Measurements from ENCODE around the gene SGCA.

Gene SGCA

DNA sequence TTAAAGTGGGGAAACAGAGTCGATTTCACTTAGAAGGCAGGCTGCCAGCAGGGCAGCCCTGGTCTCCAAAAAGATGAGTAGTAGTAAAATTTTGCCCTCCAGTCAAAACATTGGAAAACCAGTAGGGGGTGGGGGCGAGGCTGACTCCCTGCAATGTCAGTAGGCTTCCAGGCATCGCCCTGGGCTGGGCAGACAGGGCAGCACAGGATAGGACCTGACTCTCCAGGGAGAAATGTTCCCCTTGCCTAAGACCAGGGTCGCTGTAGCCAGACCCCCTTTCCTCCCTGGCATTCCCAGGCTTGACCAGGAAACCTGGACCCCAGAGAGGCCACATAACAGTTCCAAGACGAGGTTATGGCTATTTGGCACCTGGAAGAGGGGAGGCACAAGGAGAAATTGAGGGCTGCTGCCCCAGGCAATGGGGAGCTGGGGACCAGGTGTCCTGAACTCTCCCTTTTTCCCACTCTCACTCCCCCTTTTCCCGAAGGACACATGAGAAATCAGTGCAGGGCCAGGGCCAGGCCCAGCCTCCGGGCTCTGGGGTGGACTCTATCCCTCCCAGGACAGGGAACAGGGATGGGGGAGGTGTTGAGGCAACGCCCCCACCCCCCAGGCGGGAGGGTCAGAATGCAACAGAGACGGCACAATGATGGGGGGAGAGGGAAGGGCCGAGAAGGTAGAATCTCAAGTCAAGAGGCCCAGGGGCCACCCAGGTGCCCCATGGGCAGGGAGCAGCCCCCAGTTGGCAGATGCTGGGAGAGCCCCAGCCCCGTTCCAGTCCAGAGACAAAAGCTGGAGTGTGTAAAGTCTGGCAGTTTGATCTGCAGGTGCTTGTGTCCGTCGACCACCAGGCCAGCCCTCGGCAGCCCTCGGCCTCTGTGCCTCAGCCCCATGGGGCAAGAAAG, 31.3 kb upstream of the SGCA start:
- no peak for FAIRE-seq

DNA sequence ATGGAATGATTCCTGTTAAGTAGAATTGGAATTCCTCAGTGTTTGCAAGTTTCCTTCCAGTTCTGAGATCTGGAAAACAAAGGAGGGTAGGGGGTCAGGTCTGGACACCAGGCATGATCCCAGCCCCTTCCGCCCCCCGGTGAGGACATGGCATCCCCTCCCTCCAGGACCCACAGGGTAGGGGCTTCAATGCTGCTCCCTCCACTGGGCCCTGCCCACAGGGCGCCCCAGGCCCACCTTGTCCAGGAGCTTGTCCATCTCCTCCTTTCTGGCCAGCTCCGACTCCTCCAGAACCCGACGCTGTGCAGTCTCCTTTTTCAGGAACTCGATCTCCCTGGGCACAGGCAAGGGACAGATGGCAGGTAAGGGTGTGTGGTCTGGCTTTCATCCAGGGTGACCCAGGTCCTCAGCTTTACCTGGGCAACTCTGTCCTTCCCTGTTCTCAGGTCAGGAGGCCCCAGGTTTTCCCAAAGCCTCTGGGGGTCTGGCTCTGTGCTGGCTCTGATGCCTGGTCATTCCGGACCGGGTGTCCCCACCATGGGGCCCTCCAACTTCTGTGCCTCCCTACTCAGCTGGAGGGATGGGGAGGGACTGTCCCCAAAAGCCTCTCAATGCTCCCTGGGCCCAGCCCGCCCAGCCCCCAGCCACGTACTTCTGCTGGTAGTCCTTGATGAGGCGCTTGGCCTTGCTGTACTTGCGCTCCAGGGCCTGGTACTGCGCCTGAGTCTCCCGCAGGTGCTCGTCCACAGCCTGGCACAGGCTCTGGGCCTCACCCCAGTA, 30.3 kb upstream of the SGCA start:
- FAIRE-seq, result no peak

DNA sequence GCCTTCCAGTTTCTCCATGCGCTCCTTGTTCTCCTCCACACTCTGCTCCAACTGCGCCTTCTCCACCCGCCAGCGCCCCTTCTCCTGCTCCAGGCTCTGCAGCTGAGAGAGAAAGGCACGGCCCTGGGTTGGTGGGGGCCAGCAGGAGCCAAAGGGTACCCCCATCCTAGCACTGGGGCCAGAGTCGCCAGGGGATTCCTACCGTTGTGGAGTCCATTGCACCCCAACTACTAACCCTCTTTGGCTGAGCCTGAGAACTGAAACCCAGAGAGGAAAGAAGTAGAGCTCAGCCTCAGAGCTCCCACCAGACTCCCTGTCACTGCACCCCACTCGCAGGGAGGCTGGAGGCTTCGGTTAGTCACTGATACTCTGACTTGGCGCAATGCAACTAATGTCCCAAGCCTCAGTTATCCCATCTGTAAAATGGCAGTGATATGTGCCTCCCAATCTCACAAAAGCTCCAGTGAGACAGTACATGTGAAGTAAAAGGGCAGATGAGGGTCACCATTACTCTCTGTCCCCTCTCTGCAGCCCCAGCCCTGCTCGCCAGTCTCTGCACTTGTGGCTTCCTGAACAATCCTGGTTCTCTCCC, 29.6 kb upstream of the SGCA start:
- no peak for FAIRE-seq

DNA sequence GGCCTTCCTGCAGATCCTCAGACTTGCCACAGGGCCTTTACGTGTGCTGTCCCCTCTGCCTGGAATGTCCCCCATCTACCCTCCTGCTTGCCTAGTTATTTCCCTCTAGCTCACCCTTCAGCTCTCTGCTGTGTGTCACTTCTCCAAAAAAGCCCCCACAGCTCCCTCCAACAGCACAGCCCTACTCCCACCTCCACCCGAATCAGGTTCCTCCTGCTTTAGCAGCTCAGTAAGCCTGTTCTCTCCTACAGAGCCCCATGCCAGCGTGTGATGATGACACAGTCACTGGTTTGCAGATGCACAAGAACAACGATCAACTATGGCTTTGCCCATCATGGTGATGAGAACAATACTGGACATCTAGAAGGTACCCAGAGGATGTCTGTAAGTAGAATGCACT, 28.8 kb upstream of the SGCA start:
- FAIRE-seq, result no peak

GRCh38 chr17:50139185-50139783, 26.5 kb upstream of the SGCA start:
- no peak for FAIRE-seq

- FAIRE-seq, result no peak
Observed at GRCh38 chr17:50139950-50140885, 25.6 kb upstream of the SGCA start.

- no peak for FAIRE-seq
Observed at GRCh38 chr17:50141026-50141744, 24.6 kb upstream of the SGCA start.

DNA sequence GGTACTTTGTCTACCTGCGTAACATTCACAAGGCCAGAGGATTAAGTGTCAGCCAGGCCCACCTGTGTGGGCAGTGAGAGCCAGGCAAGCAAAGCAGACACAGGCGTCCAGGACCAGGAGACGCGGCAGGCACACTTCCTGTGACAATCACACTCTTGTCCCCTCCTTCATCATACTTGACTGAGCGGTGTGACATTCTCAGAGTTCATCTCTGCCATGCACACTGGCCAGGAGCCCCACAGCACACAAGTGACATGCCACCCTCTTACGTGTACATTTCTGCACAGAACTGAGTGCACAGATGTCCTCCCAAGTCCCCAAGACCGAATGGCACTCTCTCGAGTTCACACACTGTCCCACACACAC, 24.1 kb upstream of the SGCA start:
- FAIRE-seq, result no peak

DNA sequence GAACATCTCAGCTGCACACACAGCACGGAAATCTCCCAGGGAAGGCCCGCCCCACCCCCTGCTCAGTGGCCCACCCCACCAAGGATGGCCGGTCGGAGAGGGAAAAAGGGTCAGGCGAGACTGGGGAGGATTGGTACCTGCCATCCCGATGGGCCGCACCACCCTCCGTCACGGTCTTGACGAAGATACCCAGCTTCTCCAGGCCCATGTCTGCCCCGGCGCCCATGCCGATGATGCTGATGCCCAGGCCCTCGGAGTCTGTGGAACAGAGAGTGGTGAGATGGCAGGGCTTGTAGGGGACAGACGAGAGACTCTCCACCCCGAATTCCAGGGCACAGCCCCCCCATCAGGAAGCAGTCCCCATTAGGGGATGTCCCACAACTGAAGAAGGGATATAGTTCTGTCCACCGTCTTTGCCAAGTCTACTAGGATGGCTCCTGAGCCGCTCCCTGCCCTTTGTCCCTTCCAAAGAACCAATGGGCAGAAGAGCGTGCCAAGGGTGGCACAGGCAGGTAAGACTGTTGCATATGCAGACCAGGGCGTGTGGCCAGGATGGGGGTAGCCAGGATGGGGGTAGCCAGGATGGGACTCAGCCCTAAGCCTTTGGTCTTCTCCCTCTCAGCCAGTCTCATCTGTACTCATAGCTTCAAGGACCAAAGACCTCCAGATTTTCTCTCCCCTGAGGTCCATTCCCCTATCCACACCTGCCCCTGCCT, 22.2 kb upstream of the SGCA start:
- no peak for FAIRE-seq

- no peak for FAIRE-seq
Observed at GRCh38 chr17:50144355-50144754, 21.4 kb upstream of the SGCA start.

DNA sequence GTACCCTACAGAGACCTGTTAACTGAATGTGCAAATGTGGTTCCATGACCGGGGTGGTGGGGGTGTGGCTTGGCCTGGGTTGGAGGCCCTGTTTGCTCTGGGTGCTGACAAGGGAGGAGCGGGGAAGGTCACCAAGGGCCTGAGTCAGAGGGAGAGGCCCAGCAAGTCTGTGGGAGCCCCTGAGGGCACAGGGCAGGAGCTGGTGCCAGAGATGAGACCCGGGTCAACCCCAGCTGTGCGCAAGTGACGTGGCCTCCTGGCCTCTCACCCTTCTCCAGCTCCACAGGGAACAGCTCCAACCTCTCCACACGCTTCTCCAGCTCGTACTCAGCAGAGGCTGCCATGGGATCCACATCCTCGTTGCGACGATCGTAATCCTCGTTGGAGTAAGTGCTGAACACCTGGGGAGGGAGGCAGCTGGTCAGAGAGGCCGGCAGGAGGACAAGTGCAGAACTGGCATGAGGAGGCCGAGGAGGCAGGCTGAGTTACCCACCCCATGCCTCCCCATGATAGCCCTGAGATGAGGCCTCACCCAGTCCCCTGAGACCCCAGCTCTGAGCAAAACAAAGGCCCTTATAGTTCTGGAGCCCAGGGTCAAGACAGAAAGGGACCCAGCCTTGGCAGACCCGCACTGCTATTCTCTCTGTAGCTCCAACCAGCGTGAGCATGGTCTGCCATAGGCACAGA, 20.8 kb upstream of the SGCA start:
- FAIRE-seq, result no peak

- no peak for FAIRE-seq
Observed at GRCh38 chr17:50145532-50146229, 20.1 kb upstream of the SGCA start.

GRCh38 chr17:50146230-50146926, 19.4 kb upstream of the SGCA start:
- FAIRE-seq, result no peak

GRCh38 chr17:50146927-50147665, 18.7 kb upstream of the SGCA start:
- FAIRE-seq, result no peak

DNA sequence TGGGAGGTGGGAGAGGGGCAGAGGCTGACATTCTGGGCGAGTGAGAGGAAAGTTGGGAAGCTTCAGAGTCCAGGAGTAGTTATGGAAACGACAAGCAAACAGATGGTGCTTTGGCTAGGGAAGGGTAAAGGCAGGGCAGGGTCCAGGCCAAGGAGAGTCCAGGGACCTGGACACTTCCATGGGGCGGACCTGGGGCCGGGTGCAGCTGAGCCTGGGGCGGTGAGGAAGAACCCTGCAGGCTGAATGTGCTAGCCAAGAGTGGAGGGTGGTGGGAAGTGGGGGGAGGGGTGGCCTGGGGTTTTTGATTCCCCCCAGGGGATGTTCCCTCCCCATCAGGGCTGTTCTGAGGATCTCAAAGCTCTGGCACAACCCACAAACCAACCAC, 18.0 kb upstream of the SGCA start:
- FAIRE-seq, result no peak

GRCh38 chr17:50148226-50149090, 17.3 kb upstream of the SGCA start:
- no peak for FAIRE-seq

DNA sequence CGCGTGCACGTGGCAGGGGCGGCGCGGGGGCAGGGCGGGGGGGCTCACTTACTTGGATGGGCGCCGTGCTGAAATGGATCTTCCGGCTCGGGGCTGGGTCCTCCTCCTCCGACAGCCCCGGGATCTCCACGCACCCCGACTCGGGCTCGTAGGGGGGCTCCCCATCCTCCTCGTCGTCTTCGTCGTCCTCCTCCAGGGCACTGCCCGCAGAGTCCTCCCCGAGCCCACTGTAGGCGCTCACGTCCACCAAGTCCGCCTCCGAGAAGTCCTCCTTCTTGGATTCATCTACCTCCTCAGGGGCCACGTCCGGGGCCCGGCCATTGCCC, 16.8 kb upstream of the SGCA start:
- FAIRE-seq, result no peak

Data from A204.1 (cell line).